Measurements from ENCODE around the gene AQP3. TPM values are rescaled to one million over a fixed set of nuclear protein-coding genes. Genes with fewer than 3 reads are reported as not detected.

Gene AQP3
- total and polyA plus RNA-seq, 2 donors (not counting 1 experiment from before 2014, with no cell fraction given): 3.2 to 16.2 TPM

- Histone ChIP-seq H4K20me1 (ENCODE audit: control insufficient read depth, extremely low read depth, insufficient read depth, low read length) (no peaks in the 10 kb centered on the region), H2AFZ (ENCODE audit: low read length) (no peak overlapping the region), H3K79me2 (ENCODE audit: control insufficient read depth, insufficient read depth, low read length) (no peaks in the 10 kb centered on the region), H3K4me1 (ENCODE audit: control insufficient read depth, extremely low read depth, insufficient read depth, low read length) (no peaks in the 10 kb centered on the region), H3K9ac (ENCODE audit: insufficient read depth, low read length) (no peak overlapping the region), H3K27me3 (ENCODE audit: control insufficient read depth, insufficient read depth, low read length) (peaks cover 30% of the 10 kb centered on the region), H3K9me3 (ENCODE audit: control insufficient read depth, insufficient read depth, low read depth, low read length) (no peaks in the 10 kb centered on the region), H3K36me3 (ENCODE audit: control insufficient read depth, insufficient read depth, low read length) (no peaks in the 10 kb centered on the region), H3K4me2 (ENCODE audit: extremely low read depth, insufficient read depth, low read length) (no peak overlapping the region), H3K4me3 (replicated peaks in 1 of 4; ENCODE audit: control extremely low read depth in 1 of 4, insufficient read depth in 1 of 4, low read depth in 3 of 4, low read length in 4 of 4) (no peak overlapping the region), H3K27ac (ENCODE audit: insufficient read depth, low read length) (no peak overlapping the region)
- TF ChIP-seq EZH2 (IDR thresholded peaks at IDR 0.05; ENCODE audit: low read length, missing control alignments): no peak
- DNase-seq (ENCODE audit: low read depth in 2 of 2): no peak
These were observed 7.7 kb downstream of the AQP3 start for GRCh38 chr9:33439731-33440130.

- no peaks in the 10 kb centered on the region for H4K20me1 ChIP-seq (ENCODE audit: control insufficient read depth, extremely low read depth, insufficient read depth, low read length)
- no peak overlapping the region for H3K4me3 ChIP-seq (replicated peaks in 1 of 4; ENCODE audit: control extremely low read depth in 1 of 4, insufficient read depth in 1 of 4, low read depth in 3 of 4, low read length in 4 of 4)
- no peaks in the 10 kb centered on the region for H3K36me3 ChIP-seq (ENCODE audit: control insufficient read depth, insufficient read depth, low read length)
- no peaks in the 10 kb centered on the region for H3K79me2 ChIP-seq (ENCODE audit: control insufficient read depth, insufficient read depth, low read length)
- H2AFZ ChIP-seq (ENCODE audit: low read length): no peak overlapping the region
- no peaks in the 10 kb centered on the region for H3K9me3 ChIP-seq (ENCODE audit: control insufficient read depth, insufficient read depth, low read depth, low read length)
- H3K4me2 ChIP-seq (ENCODE audit: extremely low read depth, insufficient read depth, low read length): no peak overlapping the region
- H3K4me1 ChIP-seq (ENCODE audit: control insufficient read depth, extremely low read depth, insufficient read depth, low read length): no peaks in the 10 kb centered on the region
- peaks cover 30% of the 10 kb centered on the region for H3K27me3 ChIP-seq (ENCODE audit: control insufficient read depth, insufficient read depth, low read length)
- TF ChIP-seq EZH2 (IDR thresholded peaks at IDR 0.05; ENCODE audit: low read length, missing control alignments): no peak
- TF ChIP-seq CTCF (conservative IDR thresholded peaks at IDR 0.05 in 1 of 2, IDR thresholded peaks at IDR 0.05 in 1 of 2; ENCODE audit: low read depth in 1 of 2, low read length in 2 of 2): no peak
- no peak overlapping the region for H3K27ac ChIP-seq (ENCODE audit: insufficient read depth, low read length)
- H3K9ac ChIP-seq (ENCODE audit: insufficient read depth, low read length): no peak overlapping the region
- DNase-seq (ENCODE audit: low read depth in 2 of 2): no peak
These were observed 8.3 kb downstream of the AQP3 start for GRCh38 chr9:33438926-33439680.

GRCh38 chr9:33437898-33438297, 9.5 kb downstream of the AQP3 start:
- Histone ChIP-seq H3K9me3 (ENCODE audit: control insufficient read depth, insufficient read depth, low read depth, low read length) (no peaks in the 10 kb centered on the region), H4K20me1 (ENCODE audit: control insufficient read depth, extremely low read depth, insufficient read depth, low read length) (no peaks in the 10 kb centered on the region), H3K27me3 (ENCODE audit: control insufficient read depth, insufficient read depth, low read length) (peaks cover 30% of the 10 kb centered on the region), H3K27ac (ENCODE audit: insufficient read depth, low read length) (no peak overlapping the region), H3K79me2 (ENCODE audit: control insufficient read depth, insufficient read depth, low read length) (no peaks in the 10 kb centered on the region), H3K9ac (ENCODE audit: insufficient read depth, low read length) (no peak overlapping the region), H2AFZ (ENCODE audit: low read length) (no peak overlapping the region), H3K4me2 (ENCODE audit: extremely low read depth, insufficient read depth, low read length) (no peak overlapping the region), H3K4me3 (replicated peaks in 1 of 4; ENCODE audit: control extremely low read depth in 1 of 4, insufficient read depth in 1 of 4, low read depth in 3 of 4, low read length in 4 of 4) (no peak overlapping the region), H3K4me1 (ENCODE audit: control insufficient read depth, extremely low read depth, insufficient read depth, low read length) (no peaks in the 10 kb centered on the region), H3K36me3 (ENCODE audit: control insufficient read depth, insufficient read depth, low read length) (no peaks in the 10 kb centered on the region)
- no peak for DNase-seq (ENCODE audit: low read depth in 2 of 2)
- no peak for TF ChIP-seq CTCF (conservative IDR thresholded peaks at IDR 0.05 in 1 of 2, IDR thresholded peaks at IDR 0.05 in 1 of 2; ENCODE audit: low read depth in 1 of 2, low read length in 2 of 2)
- TF ChIP-seq EZH2 (IDR thresholded peaks at IDR 0.05; ENCODE audit: low read length, missing control alignments): no peak
